ENCODE results near the gene ABHD8. TPM values are rescaled to one million over a fixed set of nuclear protein-coding genes. Genes with fewer than 3 reads are reported as not detected.
A peak's percentile ranks its signal among the peaks of the same experiment; 100 is the strongest.

Gene ABHD8
- total and polyA plus RNA-seq, 2 of the 13 experiments (the other 11 are each of a cell fraction or from before 2014, with no cell fraction given): 6.3 to 7.2 TPM

DNA sequence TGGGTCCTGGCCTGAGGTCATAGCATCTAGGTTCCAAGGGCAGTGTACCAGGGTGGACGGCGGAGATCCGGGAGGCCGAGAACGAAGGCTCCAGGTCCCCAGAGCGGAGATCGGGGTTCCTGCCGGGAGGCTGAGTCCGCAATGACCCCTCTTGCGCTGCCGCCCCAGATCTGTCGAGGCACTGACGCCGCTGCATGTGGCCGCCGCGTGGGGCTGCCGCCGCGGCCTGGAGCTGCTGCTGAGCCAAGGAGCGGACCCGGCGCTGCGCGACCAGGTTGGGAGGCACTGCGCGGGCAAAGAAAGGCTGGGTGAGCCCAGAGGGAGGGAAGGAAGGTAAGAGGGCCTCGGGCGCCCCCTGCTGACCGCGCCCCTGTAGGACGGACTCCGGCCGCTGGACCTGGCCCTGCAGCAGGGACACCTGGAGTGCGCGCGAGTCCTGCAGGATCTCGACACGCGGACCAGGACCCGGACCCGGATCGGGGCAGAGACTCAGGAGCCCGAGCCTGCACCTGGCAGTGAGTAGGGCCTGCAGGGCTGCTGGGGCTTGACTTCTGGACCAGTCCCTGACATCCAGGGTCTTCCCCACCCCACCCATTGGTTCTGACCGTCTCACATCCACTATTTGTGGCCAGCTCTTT, 20.6 kb downstream of the ABHD8 start (continued):
- TF ChIP-seq, protein P1, sequence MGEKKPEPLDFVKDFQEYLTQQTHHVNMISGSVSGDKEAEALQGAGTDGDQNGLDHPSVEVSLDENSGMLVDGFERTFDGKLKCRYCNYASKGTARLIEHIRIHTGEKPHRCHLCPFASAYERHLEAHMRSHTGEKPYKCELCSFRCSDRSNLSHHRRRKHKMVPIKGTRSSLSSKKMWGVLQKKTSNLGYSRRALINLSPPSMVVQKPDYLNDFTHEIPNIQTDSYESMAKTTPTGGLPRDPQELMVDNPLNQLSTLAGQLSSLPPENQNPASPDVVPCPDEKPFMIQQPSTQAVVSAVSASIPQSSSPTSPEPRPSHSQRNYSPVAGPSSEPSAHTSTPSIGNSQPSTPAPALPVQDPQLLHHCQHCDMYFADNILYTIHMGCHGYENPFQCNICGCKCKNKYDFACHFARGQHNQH (CRISPR knock-in tag; IDR thresholded peaks at IDR 0.05): peak; percentile 58; the same call in 1 of the 2 replicates
- TF ChIP-seq IKZF1 (IDR thresholded peaks at IDR 0.05): no peak
- TF ChIP-seq ZNF747 (CRISPR knock-in tag; IDR thresholded peaks at IDR 0.05; ENCODE audit: borderline replicate concordance): no peak
- no peak for TF ChIP-seq REL (CRISPR knock-in tag; conservative IDR thresholded peaks at IDR 0.05)
- TF ChIP-seq, protein P2, sequence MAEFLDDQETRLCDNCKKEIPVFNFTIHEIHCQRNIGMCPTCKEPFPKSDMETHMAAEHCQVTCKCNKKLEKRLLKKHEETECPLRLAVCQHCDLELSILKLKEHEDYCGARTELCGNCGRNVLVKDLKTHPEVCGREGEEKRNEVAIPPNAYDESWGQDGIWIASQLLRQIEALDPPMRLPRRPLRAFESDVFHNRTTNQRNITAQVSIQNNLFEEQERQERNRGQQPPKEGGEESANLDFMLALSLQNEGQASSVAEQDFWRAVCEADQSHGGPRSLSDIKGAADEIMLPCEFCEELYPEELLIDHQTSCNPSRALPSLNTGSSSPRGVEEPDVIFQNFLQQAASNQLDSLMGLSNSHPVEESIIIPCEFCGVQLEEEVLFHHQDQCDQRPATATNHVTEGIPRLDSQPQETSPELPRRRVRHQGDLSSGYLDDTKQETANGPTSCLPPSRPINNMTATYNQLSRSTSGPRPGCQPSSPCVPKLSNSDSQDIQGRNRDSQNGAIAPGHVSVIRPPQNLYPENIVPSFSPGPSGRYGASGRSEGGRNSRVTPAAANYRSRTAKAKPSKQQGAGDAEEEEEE (CRISPR knock-in tag; IDR thresholded peaks at IDR 0.05; ENCODE audit: borderline replicate concordance): no peak
- peak; percentile 68 for TF ChIP-seq HOXA3 (CRISPR knock-in tag; IDR thresholded peaks at IDR 0.05)
- no peak for TF ChIP-seq ZNF24 (IDR thresholded peaks at IDR 0.05)
- TF ChIP-seq ZNF264 (CRISPR knock-in tag; IDR thresholded peaks at IDR 0.05): no peak
- no peak for TF ChIP-seq POLR2G (IDR thresholded peaks at IDR 0.05; ENCODE audit: low read depth, low read length)
- TF ChIP-seq ZNF296 (CRISPR knock-in tag; conservative IDR thresholded peaks at IDR 0.05): no peak
- TF ChIP-seq, protein P3, sequence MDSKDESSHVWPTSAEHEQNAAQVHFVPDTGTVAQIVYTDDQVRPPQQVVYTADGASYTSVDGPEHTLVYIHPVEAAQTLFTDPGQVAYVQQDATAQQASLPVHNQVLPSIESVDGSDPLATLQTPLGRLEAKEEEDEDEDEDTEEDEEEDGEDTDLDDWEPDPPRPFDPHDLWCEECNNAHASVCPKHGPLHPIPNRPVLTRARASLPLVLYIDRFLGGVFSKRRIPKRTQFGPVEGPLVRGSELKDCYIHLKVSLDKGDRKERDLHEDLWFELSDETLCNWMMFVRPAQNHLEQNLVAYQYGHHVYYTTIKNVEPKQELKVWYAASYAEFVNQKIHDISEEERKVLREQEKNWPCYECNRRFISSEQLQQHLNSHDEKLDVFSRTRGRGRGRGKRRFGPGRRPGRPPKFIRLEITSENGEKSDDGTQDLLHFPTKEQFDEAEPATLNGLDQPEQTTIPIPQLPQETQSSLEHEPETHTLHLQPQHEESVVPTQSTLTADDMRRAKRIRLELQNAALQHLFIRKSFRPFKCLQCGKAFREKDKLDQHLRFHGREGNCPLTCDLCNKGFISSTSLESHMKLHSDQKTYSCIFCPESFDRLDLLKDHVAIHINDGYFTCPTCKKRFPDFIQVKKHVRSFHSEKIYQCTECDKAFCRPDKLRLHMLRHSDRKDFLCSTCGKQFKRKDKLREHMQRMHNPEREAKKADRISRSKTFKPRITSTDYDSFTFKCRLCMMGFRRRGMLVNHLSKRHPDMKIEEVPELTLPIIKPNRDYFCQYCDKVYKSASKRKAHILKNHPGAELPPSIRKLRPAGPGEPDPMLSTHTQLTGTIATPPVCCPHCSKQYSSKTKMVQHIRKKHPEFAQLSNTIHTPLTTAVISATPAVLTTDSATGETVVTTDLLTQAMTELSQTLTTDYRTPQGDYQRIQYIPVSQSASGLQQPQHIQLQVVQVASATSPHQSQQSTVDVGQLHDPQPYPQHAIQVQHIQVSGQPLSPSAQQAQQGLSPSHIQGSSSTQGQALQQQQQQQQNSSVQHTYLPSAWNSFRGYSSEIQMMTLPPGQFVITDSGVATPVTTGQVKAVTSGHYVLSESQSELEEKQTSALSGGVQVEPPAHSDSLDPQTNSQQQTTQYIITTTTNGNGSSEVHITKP (CRISPR knock-in tag; IDR thresholded peaks at IDR 0.05; ENCODE audit: low read depth): 0 out of 2 replicates have a peak, but pooled peaks have one; percentile 21
- TF ChIP-seq ZNF263 (CRISPR knock-in tag; IDR thresholded peaks at IDR 0.05): peak; percentile 57; the same call in 1 of the 2 replicates
- TF ChIP-seq, protein P4, sequence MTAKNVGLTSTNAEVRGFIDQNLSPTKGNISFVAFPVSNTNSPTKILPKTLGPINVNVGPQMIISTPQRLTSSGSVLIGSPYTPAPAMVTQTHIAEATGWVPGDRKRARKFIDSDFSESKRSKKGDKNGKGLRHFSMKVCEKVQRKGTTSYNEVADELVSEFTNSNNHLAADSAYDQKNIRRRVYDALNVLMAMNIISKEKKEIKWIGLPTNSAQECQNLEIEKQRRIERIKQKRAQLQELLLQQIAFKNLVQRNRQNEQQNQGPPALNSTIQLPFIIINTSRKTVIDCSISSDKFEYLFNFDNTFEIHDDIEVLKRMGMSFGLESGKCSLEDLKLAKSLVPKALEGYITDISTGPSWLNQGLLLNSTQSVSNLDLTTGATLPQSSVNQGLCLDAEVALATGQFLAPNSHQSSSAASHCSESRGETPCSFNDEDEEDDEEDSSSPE (CRISPR knock-in tag; IDR thresholded peaks at IDR 0.05): peak; percentile 64
- TF ChIP-seq ZNF484 (CRISPR knock-in tag; IDR thresholded peaks at IDR 0.05; ENCODE audit: borderline replicate concordance, low read depth): no peak
- TF ChIP-seq ZNF703 (CRISPR knock-in tag; IDR thresholded peaks at IDR 0.05; ENCODE audit: borderline replicate concordance): no peak
- no peak for TF ChIP-seq TCF12 (IDR thresholded peaks at IDR 0.05)
- TF ChIP-seq TCF12 (CRISPR knock-in tag; IDR thresholded peaks at IDR 0.05): no peak
- TF ChIP-seq, protein P5, sequence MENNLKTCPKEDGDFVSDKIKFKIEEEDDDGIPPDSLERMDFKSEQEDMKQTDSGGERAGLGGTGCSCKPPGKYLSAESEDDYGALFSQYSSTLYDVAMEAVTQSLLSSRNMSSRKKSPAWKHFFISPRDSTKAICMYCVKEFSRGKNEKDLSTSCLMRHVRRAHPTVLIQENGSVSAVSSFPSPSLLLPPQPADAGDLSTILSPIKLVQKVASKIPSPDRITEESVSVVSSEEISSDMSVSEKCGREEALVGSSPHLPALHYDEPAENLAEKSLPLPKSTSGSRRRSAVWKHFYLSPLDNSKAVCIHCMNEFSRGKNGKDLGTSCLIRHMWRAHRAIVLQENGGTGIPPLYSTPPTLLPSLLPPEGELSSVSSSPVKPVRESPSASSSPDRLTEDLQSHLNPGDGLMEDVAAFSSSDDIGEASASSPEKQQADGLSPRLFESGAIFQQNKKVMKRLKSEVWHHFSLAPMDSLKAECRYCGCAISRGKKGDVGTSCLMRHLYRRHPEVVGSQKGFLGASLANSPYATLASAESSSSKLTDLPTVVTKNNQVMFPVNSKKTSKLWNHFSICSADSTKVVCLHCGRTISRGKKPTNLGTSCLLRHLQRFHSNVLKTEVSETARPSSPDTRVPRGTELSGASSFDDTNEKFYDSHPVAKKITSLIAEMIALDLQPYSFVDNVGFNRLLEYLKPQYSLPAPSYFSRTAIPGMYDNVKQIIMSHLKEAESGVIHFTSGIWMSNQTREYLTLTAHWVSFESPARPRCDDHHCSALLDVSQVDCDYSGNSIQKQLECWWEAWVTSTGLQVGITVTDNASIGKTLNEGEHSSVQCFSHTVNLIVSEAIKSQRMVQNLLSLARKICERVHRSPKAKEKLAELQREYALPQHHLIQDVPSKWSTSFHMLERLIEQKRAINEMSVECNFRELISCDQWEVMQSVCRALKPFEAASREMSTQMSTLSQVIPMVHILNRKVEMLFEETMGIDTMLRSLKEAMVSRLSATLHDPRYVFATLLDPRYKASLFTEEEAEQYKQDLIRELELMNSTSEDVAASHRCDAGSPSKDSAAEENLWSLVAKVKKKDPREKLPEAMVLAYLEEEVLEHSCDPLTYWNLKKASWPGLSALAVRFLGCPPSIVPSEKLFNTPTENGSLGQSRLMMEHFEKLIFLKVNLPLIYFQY (CRISPR knock-in tag; IDR thresholded peaks at IDR 0.05; ENCODE audit: borderline replicate concordance): no peak
